ENCODE measurements around the gene FSTL4. TPM values are rescaled to one million over a fixed set of nuclear protein-coding genes. Genes with fewer than 3 reads are reported as not detected.

FSTL4 gene
- total and polyA plus RNA-seq, 2 donors (not counting 1 experiment from before 2014, with no cell fraction given) = 0.31 to 6.7 TPM

DNA sequence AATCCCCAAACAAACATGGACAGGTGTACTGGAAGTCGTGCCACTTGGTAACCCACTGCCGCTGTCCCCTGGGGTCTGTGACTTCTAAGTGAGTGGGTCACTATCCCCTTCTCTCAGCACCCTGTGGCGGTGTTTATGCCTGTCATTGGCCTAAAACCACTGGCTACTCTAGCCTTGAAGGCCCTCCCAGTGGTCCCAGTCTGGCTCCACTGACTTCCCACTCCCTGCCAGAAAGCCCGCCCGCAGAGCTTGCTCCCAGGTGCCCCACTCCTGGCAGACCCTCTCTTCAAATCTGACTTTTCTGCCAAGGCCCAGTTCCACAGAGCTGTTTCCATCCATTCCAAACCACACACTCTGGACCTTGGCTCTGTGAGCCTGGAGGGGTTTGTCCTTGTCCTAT, 286.0 kb downstream of the FSTL4 start:
- no peak overlapping the region for H3K9ac ChIP-seq (ENCODE audit: low read length)
- no peak overlapping the region for H3K4me2 ChIP-seq (replicated peaks; ENCODE audit: low read depth, low read length, poor library complexity, severe bottlenecking)
- 94% methylated on average over 5 of the region's 5 CpGs for WGBS (ENCODE audit: insufficient coverage)
- H3K4me3 Mint-ChIP-seq = no peak overlapping the region
- ATAC-seq (ENCODE audit: low read depth) = no peak
- DNase-seq = no peak
- H3K27ac ChIP-seq (ENCODE audit: low read length in 2 of 2) = no peak overlapping the region
- no peak overlapping the region for H2AFZ ChIP-seq (ENCODE audit: insufficient read depth, low read depth, low read length, poor library complexity, severe bottlenecking)
- intact Hi-C loops (cut with micrococcal nuclease) = no loop called here
- peaks cover 11% of the 10 kb centered on the region in 2 donors for H3K4me1 ChIP-seq (ENCODE audit: control insufficient read depth in 2 of 2, insufficient read depth in 2 of 2, low read length in 2 of 2)
- ChIA-PET POLR2A (no interaction called here), CTCF (no interaction called here)
- no peak overlapping the region for H3K4me3 ChIP-seq (ENCODE audit: control extremely low read depth in 1 of 5, extremely low read depth in 1 of 5, insufficient read depth in 1 of 5, low read depth in 2 of 5, low read length in 4 of 5)
- H3K27me3 ChIP-seq (replicated peaks in 1 of 4; ENCODE audit: control extremely low read depth in 1 of 4, control insufficient read depth in 3 of 4, insufficient read depth in 4 of 4, low read length in 3 of 4) = no peaks in the 10 kb centered on the region
- no peaks in the 10 kb centered on the region for H3K79me2 ChIP-seq (ENCODE audit: control insufficient read depth, insufficient read depth, low read length)
- TF ChIP-seq, protein P1, sequence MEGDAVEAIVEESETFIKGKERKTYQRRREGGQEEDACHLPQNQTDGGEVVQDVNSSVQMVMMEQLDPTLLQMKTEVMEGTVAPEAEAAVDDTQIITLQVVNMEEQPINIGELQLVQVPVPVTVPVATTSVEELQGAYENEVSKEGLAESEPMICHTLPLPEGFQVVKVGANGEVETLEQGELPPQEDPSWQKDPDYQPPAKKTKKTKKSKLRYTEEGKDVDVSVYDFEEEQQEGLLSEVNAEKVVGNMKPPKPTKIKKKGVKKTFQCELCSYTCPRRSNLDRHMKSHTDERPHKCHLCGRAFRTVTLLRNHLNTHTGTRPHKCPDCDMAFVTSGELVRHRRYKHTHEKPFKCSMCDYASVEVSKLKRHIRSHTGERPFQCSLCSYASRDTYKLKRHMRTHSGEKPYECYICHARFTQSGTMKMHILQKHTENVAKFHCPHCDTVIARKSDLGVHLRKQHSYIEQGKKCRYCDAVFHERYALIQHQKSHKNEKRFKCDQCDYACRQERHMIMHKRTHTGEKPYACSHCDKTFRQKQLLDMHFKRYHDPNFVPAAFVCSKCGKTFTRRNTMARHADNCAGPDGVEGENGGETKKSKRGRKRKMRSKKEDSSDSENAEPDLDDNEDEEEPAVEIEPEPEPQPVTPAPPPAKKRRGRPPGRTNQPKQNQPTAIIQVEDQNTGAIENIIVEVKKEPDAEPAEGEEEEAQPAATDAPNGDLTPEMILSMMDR (IDR thresholded peaks at IDR 0.05) = no peak
- no peak for TF ChIP-seq EZH2 (IDR thresholded peaks at IDR 0.05; ENCODE audit: borderline replicate concordance, insufficient read depth, low read depth, low read length, poor library complexity, severe bottlenecking)
- peaks cover 4% of the 10 kb centered on the region for H3K27me3 Mint-ChIP-seq
- H4K20me1 ChIP-seq (ENCODE audit: control insufficient read depth, insufficient read depth, low read length, poor library complexity, severe bottlenecking) = no peaks in the 10 kb centered on the region
- no peaks in the 10 kb centered on the region for H3K9me3 Mint-ChIP-seq (ENCODE audit: insufficient read depth)
- H3K27ac Mint-ChIP-seq = no peak overlapping the region
- no peaks in the 10 kb centered on the region for H3K36me3 ChIP-seq (replicated peaks in 1 of 2; ENCODE audit: control extremely low read depth in 1 of 2, control insufficient read depth in 1 of 2, extremely low read depth in 1 of 2, insufficient read depth in 2 of 2, low read length in 1 of 2)
- H3K9me3 ChIP-seq (ENCODE audit: control extremely low read depth in 1 of 3, control insufficient read depth in 2 of 3, insufficient read depth in 1 of 3, low read length in 2 of 3) = no peaks in the 10 kb centered on the region
- H3K4me1 Mint-ChIP-seq = peaks cover 8% of the 10 kb centered on the region

DNA sequence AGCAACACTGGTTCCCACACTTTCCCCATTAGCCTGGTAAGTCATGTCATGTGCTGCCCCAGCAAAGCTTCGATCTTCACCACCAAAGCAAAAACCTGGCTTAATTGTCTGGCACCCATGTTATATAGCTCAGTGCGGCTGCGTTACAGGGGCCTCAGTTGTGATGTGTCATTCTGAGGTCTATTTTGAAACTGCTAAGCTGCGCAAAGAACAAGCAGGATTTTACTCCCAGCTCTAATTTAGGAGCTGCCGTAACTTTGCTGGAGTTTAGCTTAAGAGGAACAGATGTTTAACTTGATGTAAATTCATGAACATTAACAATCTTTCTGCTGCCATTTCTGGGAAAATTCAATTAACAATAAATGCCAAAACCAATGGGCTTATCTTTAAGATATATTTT, 286.5 kb downstream of the FSTL4 start:
- Histone ChIP-seq H4K20me1 (ENCODE audit: control insufficient read depth, insufficient read depth, low read length, poor library complexity, severe bottlenecking) (no peaks in the 10 kb centered on the region), H3K4me3 (ENCODE audit: control extremely low read depth in 1 of 5, extremely low read depth in 1 of 5, insufficient read depth in 1 of 5, low read depth in 2 of 5, low read length in 4 of 5) (no peak overlapping the region), H3K9ac (ENCODE audit: low read length) (no peak overlapping the region), H3K4me2 (replicated peaks; ENCODE audit: low read depth, low read length, poor library complexity, severe bottlenecking) (no peak overlapping the region), H3K79me2 (ENCODE audit: control insufficient read depth, insufficient read depth, low read length) (no peaks in the 10 kb centered on the region), H3K27me3 (replicated peaks in 1 of 4; ENCODE audit: control extremely low read depth in 1 of 4, control insufficient read depth in 3 of 4, insufficient read depth in 4 of 4, low read length in 3 of 4) (no peaks in the 10 kb centered on the region), H3K27ac (ENCODE audit: low read length in 2 of 2) (no peak overlapping the region), H2AFZ (ENCODE audit: insufficient read depth, low read depth, low read length, poor library complexity, severe bottlenecking) (no peak overlapping the region), H3K4me1 (ENCODE audit: control insufficient read depth in 2 of 2, insufficient read depth in 2 of 2, low read length in 2 of 2) (peaks cover 12 to 13% of the 10 kb centered on the region in 2 donors), H3K9me3 (ENCODE audit: control extremely low read depth in 1 of 3, control insufficient read depth in 2 of 3, insufficient read depth in 1 of 3, low read length in 2 of 3) (no peaks in the 10 kb centered on the region), H3K36me3 (replicated peaks in 1 of 2; ENCODE audit: control extremely low read depth in 1 of 2, control insufficient read depth in 1 of 2, extremely low read depth in 1 of 2, insufficient read depth in 2 of 2, low read length in 1 of 2) (no peaks in the 10 kb centered on the region)
- ChIA-PET POLR2A (no interaction called here), CTCF (no interaction called here)
- Mint-ChIP-seq H3K27me3 (peaks cover 4% of the 10 kb centered on the region), H3K27ac (no peak overlapping the region), H3K4me3 (no peak overlapping the region), H3K9me3 (ENCODE audit: insufficient read depth) (no peaks in the 10 kb centered on the region), H3K4me1 (peaks cover 8% of the 10 kb centered on the region)
- TF ChIP-seq, protein P1 (IDR thresholded peaks at IDR 0.05) = no peak
- TF ChIP-seq EZH2 (IDR thresholded peaks at IDR 0.05; ENCODE audit: borderline replicate concordance, insufficient read depth, low read depth, low read length, poor library complexity, severe bottlenecking) = no peak
- DNase-seq = no peak
- WGBS (ENCODE audit: insufficient coverage) = 100% methylated on average over 3 of the region's 5 CpGs
- no peak for ATAC-seq (ENCODE audit: low read depth)
- intact Hi-C loops (cut with micrococcal nuclease) = no loop called here

Data from B cell (primary cell).